Adrenal gland (tissue), 5 donors: Measurements from ENCODE around the gene ST3GAL4.

Experiments
- POLR2A ChIP-seq, 2 donors: fragments of 450-650 bp; IDR thresholded peaks; one replicate each; pipeline ENCODE4 v1.6.1; 2017; ENCODE audit warnings: antibody characterized with exemption in 2 of 2, mild to moderate bottlenecking in 2 of 2, moderate library complexity in 1 of 2
- TF ChIP-seq, protein P1 (sequence below), 6 experiments: fragments of 450-650 bp in 4 of 6; fragments of 200-600 bp in 2 of 6; sonication (generic) in 1 of 6; IDR thresholded peaks; 1 replicate in 5 of 6; 2 replicates in 1 of 6; pipeline versions ENCODE4 v1.5.1 to v1.8.0; 2016 to 2021; ENCODE audit warnings: antibody characterized with exemption in 6 of 6, mild to moderate bottlenecking in 2 of 6, moderate library complexity in 1 of 6
- donor health status: DM: no; HTN: no; CAD: no.

GRCh38 chr11:126452241-126453101 lies 97.0 kb downstream of the ST3GAL4 start:
- TF ChIP-seq, protein P1, sequence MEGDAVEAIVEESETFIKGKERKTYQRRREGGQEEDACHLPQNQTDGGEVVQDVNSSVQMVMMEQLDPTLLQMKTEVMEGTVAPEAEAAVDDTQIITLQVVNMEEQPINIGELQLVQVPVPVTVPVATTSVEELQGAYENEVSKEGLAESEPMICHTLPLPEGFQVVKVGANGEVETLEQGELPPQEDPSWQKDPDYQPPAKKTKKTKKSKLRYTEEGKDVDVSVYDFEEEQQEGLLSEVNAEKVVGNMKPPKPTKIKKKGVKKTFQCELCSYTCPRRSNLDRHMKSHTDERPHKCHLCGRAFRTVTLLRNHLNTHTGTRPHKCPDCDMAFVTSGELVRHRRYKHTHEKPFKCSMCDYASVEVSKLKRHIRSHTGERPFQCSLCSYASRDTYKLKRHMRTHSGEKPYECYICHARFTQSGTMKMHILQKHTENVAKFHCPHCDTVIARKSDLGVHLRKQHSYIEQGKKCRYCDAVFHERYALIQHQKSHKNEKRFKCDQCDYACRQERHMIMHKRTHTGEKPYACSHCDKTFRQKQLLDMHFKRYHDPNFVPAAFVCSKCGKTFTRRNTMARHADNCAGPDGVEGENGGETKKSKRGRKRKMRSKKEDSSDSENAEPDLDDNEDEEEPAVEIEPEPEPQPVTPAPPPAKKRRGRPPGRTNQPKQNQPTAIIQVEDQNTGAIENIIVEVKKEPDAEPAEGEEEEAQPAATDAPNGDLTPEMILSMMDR (IDR thresholded peaks at IDR 0.05) = no peak
- TF ChIP-seq POLR2A (IDR thresholded peaks at IDR 0.05) = no peak
